Measurements from ENCODE around the gene RNF175.

DNA sequence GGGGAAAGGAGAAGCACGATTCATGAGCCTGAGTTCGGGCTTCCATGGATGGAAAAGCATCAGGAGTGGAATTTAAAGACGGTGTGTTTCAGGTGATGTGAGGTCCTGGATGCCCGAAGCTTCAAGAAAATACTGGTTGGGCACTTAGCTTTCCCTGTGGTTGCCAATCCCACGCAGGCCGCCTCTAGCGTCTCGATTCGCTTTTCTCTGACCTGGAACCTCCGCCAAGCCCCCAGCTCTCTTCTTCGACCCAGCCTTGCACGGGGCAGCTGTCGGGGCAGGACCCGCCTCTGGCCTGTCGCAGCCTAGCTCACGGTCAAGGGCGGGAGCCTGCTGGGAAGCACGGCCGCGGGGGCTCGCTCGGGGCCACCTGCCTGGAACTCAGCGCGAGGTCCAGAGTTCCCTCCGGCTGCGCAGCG, 76.1 kb downstream of the RNF175 start:
- TF ChIP-seq, protein P1, sequence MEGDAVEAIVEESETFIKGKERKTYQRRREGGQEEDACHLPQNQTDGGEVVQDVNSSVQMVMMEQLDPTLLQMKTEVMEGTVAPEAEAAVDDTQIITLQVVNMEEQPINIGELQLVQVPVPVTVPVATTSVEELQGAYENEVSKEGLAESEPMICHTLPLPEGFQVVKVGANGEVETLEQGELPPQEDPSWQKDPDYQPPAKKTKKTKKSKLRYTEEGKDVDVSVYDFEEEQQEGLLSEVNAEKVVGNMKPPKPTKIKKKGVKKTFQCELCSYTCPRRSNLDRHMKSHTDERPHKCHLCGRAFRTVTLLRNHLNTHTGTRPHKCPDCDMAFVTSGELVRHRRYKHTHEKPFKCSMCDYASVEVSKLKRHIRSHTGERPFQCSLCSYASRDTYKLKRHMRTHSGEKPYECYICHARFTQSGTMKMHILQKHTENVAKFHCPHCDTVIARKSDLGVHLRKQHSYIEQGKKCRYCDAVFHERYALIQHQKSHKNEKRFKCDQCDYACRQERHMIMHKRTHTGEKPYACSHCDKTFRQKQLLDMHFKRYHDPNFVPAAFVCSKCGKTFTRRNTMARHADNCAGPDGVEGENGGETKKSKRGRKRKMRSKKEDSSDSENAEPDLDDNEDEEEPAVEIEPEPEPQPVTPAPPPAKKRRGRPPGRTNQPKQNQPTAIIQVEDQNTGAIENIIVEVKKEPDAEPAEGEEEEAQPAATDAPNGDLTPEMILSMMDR (IDR thresholded peaks at IDR 0.05), result no peak
- TF ChIP-seq EP300 (IDR thresholded peaks at IDR 0.05), result no peak

Measured in upper lobe of left lung (tissue), 4 donors.